Sigmoid colon (tissue), 7 donors: Measurements from ENCODE around the gene LMAN2L. TPM values are rescaled to one million over a fixed set of nuclear protein-coding genes. Genes with fewer than 3 reads are reported as not detected.

Source experiments
- DNase-seq: peaks from one replicate; pipeline ENCODE4 v3.0.0-alpha.2; 2019
- H3K27ac ChIP-seq, 4 donors: fragments of 200-600 bp; sonication (generic); one replicate each; pipeline ENCODE4 v1.5.1; 2016 to 2019; ENCODE audit warnings: mild to moderate bottlenecking in 1 of 4
- H3K27me3 ChIP-seq, 3 donors: fragments of 200-600 bp; sonication (generic); one replicate each; pipeline ENCODE4 v1.5.1; 2019; ENCODE audit warnings: mild to moderate bottlenecking in 1 of 3
- H3K36me3 ChIP-seq, 4 donors: fragments of 200-600 bp; sonication (generic); one replicate each; pipeline ENCODE4 v1.5.1; 2016 to 2019
- H3K4me1 ChIP-seq, 4 donors: fragments of 200-600 bp; sonication (generic); one replicate each; pipeline ENCODE4 v1.5.1; 2017 to 2019
- H3K4me3 ChIP-seq, 4 donors: fragments of 200-600 bp; sonication (generic); one replicate each; pipeline ENCODE4 v1.5.1; 2017 to 2019; ENCODE audit warnings: mild to moderate bottlenecking in 2 of 4, moderate library complexity in 1 of 4
- H3K9me3 ChIP-seq, 4 donors: fragments of 200-600 bp in 3 of 4; sonication (generic) in 3 of 4; one replicate each; pipeline versions ENCODE4 v1.5.1 to v1.6.1; 2013 to 2019
- CTCF ChIP-seq, 4 experiments: fragments of 450-650 bp in 3 of 4; fragments of 200-600 bp in 1 of 4; IDR thresholded peaks; one replicate each; pipeline ENCODE4 v1.5.1; 2016 to 2019; ENCODE audit warnings: antibody characterized with exemption in 4 of 4, mild to moderate bottlenecking in 3 of 4, moderate library complexity in 2 of 4
- EP300 ChIP-seq, 4 donors: sonication (generic); formaldehyde crosslinking; IDR thresholded peaks; one replicate each; pipeline ENCODE4 v1.6.1; 2017; ENCODE audit warnings: antibody characterized with exemption in 4 of 4
- POLR2A ChIP-seq, 2 donors: fragments of 450-650 bp; IDR thresholded peaks; one replicate each; pipeline ENCODE4 v1.6.1; 2016; ENCODE audit warnings: antibody characterized with exemption in 2 of 2, mild to moderate bottlenecking in 2 of 2, moderate library complexity in 2 of 2
- POLR2AphosphoS5 ChIP-seq, 4 donors: sonication (generic); formaldehyde crosslinking; IDR thresholded peaks; one replicate each; pipeline ENCODE4 v1.6.1; 2017; ENCODE audit warnings: antibody characterized with exemption in 4 of 4
- WGBS, 2 donors: extraction: QIAGEN DNeasy Blood & Tissue Kit; methylation state at CpG; one replicate each; pipeline ENCODE4 v1.1.7; 2013; 5-methylcytosine and 5-hydroxymethylcytosine counted together
- intact Hi-C: fragments of 100-400 bp; cut with DNase I; formaldehyde crosslinking; loops from one replicate; pipeline ENCODE4 v1.15.1; 2023
- polyA plus RNA-seq, 3 donors: library from polyadenylated mRNA; stranded (reverse); fragments of 200-250 nt; gene quantifications; one replicate each; pipeline ENCODE4 v1.2.3, GENCODE V29; 2013
- total RNA-seq, 4 donors: library from RNA; depleted of rRNA; stranded (reverse); fragments of >200 nt; gene quantifications; one replicate each; pipeline ENCODE4 v1.1.0, GENCODE V29; 2016
- donor health status: healthy with polysubstance abuse.
- donor health status: Bipolar disorder and iron deficiency.
- donor health status: healthy.

LMAN2L gene
- total and polyA plus RNA-seq, 7 donors, result 3.6 to 23.2 (median 14.0) TPM

DNA sequence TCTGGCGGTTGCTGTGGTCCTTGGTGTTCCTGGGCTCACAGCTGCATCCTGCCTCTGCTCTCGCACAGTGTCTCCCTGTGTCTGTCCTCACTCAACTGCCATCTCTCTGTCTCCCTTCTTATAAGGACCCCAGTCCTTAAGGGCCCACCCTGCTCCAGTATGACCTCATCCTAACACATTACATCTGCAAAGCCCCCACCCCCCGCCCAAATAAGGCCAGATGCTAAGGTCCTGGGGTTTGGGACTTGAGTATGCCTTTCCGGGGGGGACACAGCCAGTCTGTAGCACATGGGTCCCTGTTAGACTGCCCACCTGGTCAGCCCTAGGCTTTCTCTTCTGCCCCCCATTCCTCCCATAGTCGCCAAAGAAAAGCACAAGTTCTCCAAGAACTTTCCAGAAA is 56.6 kb downstream of the LMAN2L start:
- no peak for TF ChIP-seq POLR2A (IDR thresholded peaks at IDR 0.05)
- no peak for TF ChIP-seq EP300 (IDR thresholded peaks at IDR 0.05)
- peaks cover 0 to 11% (median 8%) of the 10 kb centered on the region in 4 donors for H3K4me1 ChIP-seq
- intact Hi-C loops, result no loop called here

GRCh38 chr2:96681540-96681939 is 58.3 kb downstream of the LMAN2L start:
- WGBS, 2 donors, result 90 to 91% methylated on average over 4 of the region's 4 CpGs
- intact Hi-C loops, result no loop called here
- peaks cover 0 to 11% (median 8%) of the 10 kb centered on the region in 4 donors for H3K4me1 ChIP-seq
- no peak for DNase-seq
- H3K27ac ChIP-seq, result no peak overlapping the region
- H3K9me3 ChIP-seq, result no peaks in the 10 kb centered on the region
- peaks cover 0 to 16% (median 4%) of the 10 kb centered on the region in 3 donors for H3K27me3 ChIP-seq
- TF ChIP-seq POLR2AphosphoS5 (IDR thresholded peaks at IDR 0.05) (no peak), CTCF (IDR thresholded peaks at IDR 0.05) (no peak), POLR2A (IDR thresholded peaks at IDR 0.05) (no peak), EP300 (IDR thresholded peaks at IDR 0.05) (no peak)
- no peaks in the 10 kb centered on the region for H3K36me3 ChIP-seq
- no peak overlapping the region for H3K4me3 ChIP-seq

More for the DNA sequence above, 56.6 kb downstream of the LMAN2L start:
- H3K4me3 ChIP-seq, result no peak overlapping the region
- no peaks in the 10 kb centered on the region for H3K36me3 ChIP-seq
- 90 to 92% methylated on average over 5 of the region's 5 CpGs for WGBS, 2 donors
- H3K27me3 ChIP-seq, result peaks cover 0 to 23% (median 4%) of the 10 kb centered on the region in 3 donors
- H3K9me3 ChIP-seq, result no peaks in the 10 kb centered on the region
- H3K27ac ChIP-seq, result no peak overlapping the region
- DNase-seq, result peak; percentile 32

GRCh38 chr2:96680561-96681141 is 59.2 kb downstream of the LMAN2L start:
- no peak for TF ChIP-seq EP300 (IDR thresholded peaks at IDR 0.05)
- no peak for TF ChIP-seq POLR2A (IDR thresholded peaks at IDR 0.05)
- no peak for TF ChIP-seq CTCF (IDR thresholded peaks at IDR 0.05)
- no peak for TF ChIP-seq POLR2AphosphoS5 (IDR thresholded peaks at IDR 0.05)
- Histone ChIP-seq H3K4me1 (peaks cover 0 to 6% (median 4%) of the 10 kb centered on the region in 4 donors), H3K27ac (no peak overlapping the region), H3K4me3 (no peak overlapping the region), H3K36me3 (no peaks in the 10 kb centered on the region), H3K9me3 (no peaks in the 10 kb centered on the region), H3K27me3 (peaks cover 0 to 8% (median 1%) of the 10 kb centered on the region in 3 donors)
- DNase-seq, result peak; percentile 9
- 20 to 65% methylated on average over 5 of the region's 5 CpGs for WGBS, 2 donors
- intact Hi-C loops, result no loop called here

GRCh38 chr2:96679848-96680247 is 60.0 kb downstream of the LMAN2L start:
- no peak for DNase-seq
- Histone ChIP-seq H3K4me3 (no peak overlapping the region), H3K4me1 (no peaks in the 10 kb centered on the region), H3K9me3 (no peaks in the 10 kb centered on the region), H3K27me3 (peaks cover 0 to 5% (median 0%) of the 10 kb centered on the region in 3 donors), H3K27ac (no peak overlapping the region), H3K36me3 (no peaks in the 10 kb centered on the region)
- intact Hi-C loops, result no loop called here
- WGBS, 2 donors, result 24 to 65% methylated on average over 9 of the region's 9 CpGs
- no peak for TF ChIP-seq POLR2A (IDR thresholded peaks at IDR 0.05)
- no peak for TF ChIP-seq CTCF (IDR thresholded peaks at IDR 0.05)
- no peak for TF ChIP-seq POLR2AphosphoS5 (IDR thresholded peaks at IDR 0.05)
- no peak for TF ChIP-seq EP300 (IDR thresholded peaks at IDR 0.05)

DNA sequence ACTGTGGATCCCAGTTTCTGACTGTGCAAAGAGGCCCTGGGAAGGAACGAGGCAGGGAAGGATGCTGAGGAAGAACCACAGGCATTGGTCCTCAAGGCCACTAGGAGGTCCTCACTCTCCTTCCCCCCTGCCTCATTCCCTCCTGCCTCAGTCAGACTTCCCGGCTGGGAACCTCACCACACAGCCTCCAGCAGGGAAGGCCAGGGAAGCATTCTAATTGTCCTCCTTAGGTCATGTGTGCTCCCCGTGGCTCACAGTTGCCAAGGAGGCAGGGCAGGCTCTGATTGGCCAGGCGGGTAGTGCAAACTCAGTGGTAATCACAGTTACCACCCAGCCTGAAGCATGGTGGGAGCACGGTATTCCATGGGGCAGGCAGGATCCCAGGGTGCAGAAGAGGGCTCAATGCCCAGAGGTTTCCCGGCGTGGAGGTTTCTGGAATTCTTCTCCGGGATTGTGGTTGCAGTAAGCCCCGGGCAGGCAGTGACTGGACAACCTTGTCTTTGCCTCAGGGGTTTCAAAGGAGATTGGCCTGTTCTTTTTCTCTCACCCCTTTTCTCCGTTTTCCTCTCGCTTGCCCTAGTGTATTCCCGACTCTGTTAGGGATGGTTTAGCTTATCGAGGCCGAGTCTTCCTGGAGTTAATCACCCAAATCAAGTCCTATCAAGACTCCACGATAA is 70.2 kb downstream of the LMAN2L start:
- Histone ChIP-seq H3K36me3 (no peaks in the 10 kb centered on the region), H3K27ac (no peak overlapping the region), H3K27me3 (no peaks in the 10 kb centered on the region), H3K4me3 (no peak overlapping the region), H3K4me1 (peaks cover 0 to 12% (median 5%) of the 10 kb centered on the region in 4 donors), H3K9me3 (no peaks in the 10 kb centered on the region)
- 89 to 92% methylated on average over 15 of the region's 15 CpGs for WGBS, 2 donors
- DNase-seq, result no peak
- TF ChIP-seq POLR2AphosphoS5 (IDR thresholded peaks at IDR 0.05) (no peak), EP300 (IDR thresholded peaks at IDR 0.05) (no peak), CTCF (IDR thresholded peaks at IDR 0.05) (no peak), POLR2A (IDR thresholded peaks at IDR 0.05) (no peak)
- intact Hi-C loops, result no loop called here
